ENCODE data around the gene EFHD2.

GRCh38 chr1:15424146-15424667 is 14.5 kb downstream of the EFHD2 start:
- no peak for TF ChIP-seq RNF2 (IDR thresholded peaks at IDR 0.05; ENCODE audit: borderline replicate concordance, low read depth, low read length, missing control alignments, poor library complexity, severe bottlenecking)
- TF ChIP-seq, protein P1, sequence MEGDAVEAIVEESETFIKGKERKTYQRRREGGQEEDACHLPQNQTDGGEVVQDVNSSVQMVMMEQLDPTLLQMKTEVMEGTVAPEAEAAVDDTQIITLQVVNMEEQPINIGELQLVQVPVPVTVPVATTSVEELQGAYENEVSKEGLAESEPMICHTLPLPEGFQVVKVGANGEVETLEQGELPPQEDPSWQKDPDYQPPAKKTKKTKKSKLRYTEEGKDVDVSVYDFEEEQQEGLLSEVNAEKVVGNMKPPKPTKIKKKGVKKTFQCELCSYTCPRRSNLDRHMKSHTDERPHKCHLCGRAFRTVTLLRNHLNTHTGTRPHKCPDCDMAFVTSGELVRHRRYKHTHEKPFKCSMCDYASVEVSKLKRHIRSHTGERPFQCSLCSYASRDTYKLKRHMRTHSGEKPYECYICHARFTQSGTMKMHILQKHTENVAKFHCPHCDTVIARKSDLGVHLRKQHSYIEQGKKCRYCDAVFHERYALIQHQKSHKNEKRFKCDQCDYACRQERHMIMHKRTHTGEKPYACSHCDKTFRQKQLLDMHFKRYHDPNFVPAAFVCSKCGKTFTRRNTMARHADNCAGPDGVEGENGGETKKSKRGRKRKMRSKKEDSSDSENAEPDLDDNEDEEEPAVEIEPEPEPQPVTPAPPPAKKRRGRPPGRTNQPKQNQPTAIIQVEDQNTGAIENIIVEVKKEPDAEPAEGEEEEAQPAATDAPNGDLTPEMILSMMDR (IDR thresholded peaks at IDR 0.05; ENCODE audit: control extremely low read depth in 1 of 3, insufficient read depth in 1 of 3, low read depth in 1 of 3, low read length in 3 of 3) = no peak
- no peak for TF ChIP-seq YY1 (IDR thresholded peaks at IDR 0.05; ENCODE audit: low read depth, low read length)
- no peak for TF ChIP-seq SP2 (IDR thresholded peaks at IDR 0.05; ENCODE audit: low read length)
- no peak for TF ChIP-seq TBP (IDR thresholded peaks at IDR 0.05; ENCODE audit: low read depth, low read length)
- TF ChIP-seq PHF8 (conservative IDR thresholded peaks at IDR 0.05; ENCODE audit: low read depth, low read length) = no peak
- TF ChIP-seq CREB1 (IDR thresholded peaks at IDR 0.05) = no peak
- TF ChIP-seq POLR2A (IDR thresholded peaks at IDR 0.05; ENCODE audit: control extremely low read depth in 1 of 2, low read depth in 2 of 2, low read length in 2 of 2) = no peak
- no peak for TF ChIP-seq TEAD4 (IDR thresholded peaks at IDR 0.05; ENCODE audit: low read depth, low read length)
- no peak for TF ChIP-seq RFX5 (IDR thresholded peaks at IDR 0.05; ENCODE audit: borderline replicate concordance, low read depth, low read length)
- no peak for TF ChIP-seq SIN3A (conservative IDR thresholded peaks at IDR 0.05 in 1 of 2, IDR thresholded peaks at IDR 0.05 in 1 of 2; ENCODE audit: low read depth in 1 of 2, low read length in 2 of 2)
- no peak for TF ChIP-seq CHD1 (IDR thresholded peaks at IDR 0.05; ENCODE audit: low read depth, low read length)
- no peak for TF ChIP-seq GTF2F1 (IDR thresholded peaks at IDR 0.05; ENCODE audit: borderline replicate concordance, low read depth, low read length)
- no peak for TF ChIP-seq RAD21 (IDR thresholded peaks at IDR 0.05 in 1 of 2, conservative IDR thresholded peaks at IDR 0.05 in 1 of 2; ENCODE audit: low read depth in 2 of 2, low read length in 2 of 2)

All from H1 (cell line).